Ovary (tissue), 9 donors: ENCODE results near the gene CRIM1. TPM values are rescaled to one million over a fixed set of nuclear protein-coding genes. Genes with fewer than 3 reads are reported as not detected.

ENCODE experiments used
- DNase-seq, 5 donors: peaks; one replicate each; pipeline ENCODE4 v3.0.0-alpha.2; 2019 to 2020
- H3K27ac ChIP-seq, 2 donors: fragments of 200-600 bp; one replicate each; pipeline versions ENCODE4 v1.5.1 to v1.8.0; 2019 to 2022
- H3K27me3 ChIP-seq: fragments of 200-600 bp; one replicate; pipeline ENCODE4 v1.8.0; 2022
- H3K36me3 ChIP-seq: fragments of 200-600 bp; sonication (generic); one replicate; pipeline ENCODE4 v1.5.1; 2019
- H3K4me1 ChIP-seq: one replicate; pipeline ENCODE4 v1.8.1; 2013; ENCODE audit warnings: mild to moderate bottlenecking, moderate library complexity; ENCODE audit not compliant: insufficient read depth
- H3K4me3 ChIP-seq: fragments of 200-600 bp; sonication (generic); one replicate; pipeline ENCODE4 v1.5.1; 2017
- H3K9me3 ChIP-seq, 2 donors: fragments of 200-600 bp in 1 of 2; sonication (generic) in 1 of 2; one replicate each; pipeline versions ENCODE4 v1.5.1 to v1.8.1; 2013 to 2019; ENCODE audit warnings: mild to moderate bottlenecking in 1 of 2, moderate library complexity in 1 of 2
- CTCF ChIP-seq, 3 donors: fragments of 450-650 bp in 2 of 3; fragments of 200-600 bp in 1 of 3; IDR thresholded peaks; one replicate each; pipeline versions ENCODE4 v1.5.1 to v1.8.0; 2016 to 2022; ENCODE audit warnings: antibody characterized with exemption in 3 of 3, mild to moderate bottlenecking in 1 of 3
- EP300 ChIP-seq: sonication (generic); formaldehyde crosslinking; IDR thresholded peaks from one replicate; pipeline ENCODE4 v1.6.1; 2017; ENCODE audit warnings: antibody characterized with exemption
- POLR2A ChIP-seq: fragments of 450-650 bp; IDR thresholded peaks from one replicate; pipeline ENCODE4 v1.6.1; 2017; ENCODE audit warnings: antibody characterized with exemption, mild to moderate bottlenecking, moderate library complexity
- WGBS, 3 donors: extraction: QIAGEN DNeasy Blood & Tissue Kit in 1 of 3; methylation state at CpG; one replicate each; pipeline versions ENCODE4 v1.1.5 to v1.1.7; 2013 to 2017; 5-methylcytosine and 5-hydroxymethylcytosine counted together
- intact Hi-C, 4 donors: fragments of 100-400 bp; cut with DNase I; formaldehyde crosslinking; loops; one replicate each; pipeline versions ENCODE4 v1.11.0 to v1.15.1; 2022 to 2023
- polyA plus RNA-seq, 2 donors: library from polyadenylated mRNA; stranded (reverse); fragments of 200-250 nt in 1 of 2; fragments of 350-450 nt in 1 of 2; fragmentation: Illumina TruSeq in 1 of 2; extraction: RNeasy Lipid Tissue Mini Kit (QIAGEN cat#74804) in 1 of 2; gene quantifications; one replicate each; pipeline ENCODE4 v1.2.3, GENCODE V29; 2013 to 2014
- total RNA-seq, 7 donors: library from RNA; depleted of rRNA in 2 of 7; stranded (reverse); fragments of >200 nt in 2 of 7; fragmentation: NEBNext Ultra II Directional in 3 of 7; extraction: Animal tissue kit (Norgen Biotek cat#: 25700) in 3 of 7; gene quantifications; one replicate each; pipeline versions ENCODE4 v1.1.0 to v1.2.4, GENCODE V29; 2016 to 2023
- donor health status: DM: no; HTN: no; CAD: no; lungs with moderate emphysema.
- donor health status: DM: no; HTN: no; CAD: no.
- donor health status: Bipolar disorder and iron deficiency.
- donor health status: DM: yes; HTN: yes; CAD: no.
- donor health status: DM: no; HTN: no; CAD: no.
- donor health status: DM: yes; HTN: yes; CAD: no.

Gene CRIM1
- total and polyA plus RNA-seq, 9 donors = 38.4 to 134 (median 65.0) TPM

- no peak for DNase-seq
- no peaks in the 10 kb centered on the region for H3K9me3 ChIP-seq
- TF ChIP-seq POLR2A = no peak
- no peak for TF ChIP-seq CTCF (IDR thresholded peaks at IDR 0.05)
- TF ChIP-seq EP300 = no peak
Observed at GRCh38 chr2:36337354-36337753, 18.2 kb upstream of the CRIM1 start.

GRCh38 chr2:36338124-36338826 is 17.3 kb upstream of the CRIM1 start:
- WGBS, 3 donors = 44 to 60% (median 47%) methylated on average over 3 of the region's 3 CpGs

More at GRCh38 chr2:36337354-36337753, 18.2 kb upstream of the CRIM1 start:
- no peak overlapping the region for H3K4me3 ChIP-seq
- H3K4me1 ChIP-seq = no peaks in the 10 kb centered on the region
- no peaks in the 10 kb centered on the region for H3K27me3 ChIP-seq
- no peak overlapping the region for H3K27ac ChIP-seq
- intact Hi-C loops = no loop called here
- no peaks in the 10 kb centered on the region for H3K36me3 ChIP-seq

GRCh38 chr2:36338827-36339145 is 16.8 kb upstream of the CRIM1 start:
- intact Hi-C loops = no loop called here
- Histone ChIP-seq H3K27ac (no peak overlapping the region), H3K27me3 (no peaks in the 10 kb centered on the region), H3K4me3 (no peak overlapping the region), H3K4me1 (no peaks in the 10 kb centered on the region), H3K9me3 (no peaks in the 10 kb centered on the region), H3K36me3 (no peaks in the 10 kb centered on the region)
- TF ChIP-seq POLR2A (no peak), CTCF (IDR thresholded peaks at IDR 0.05) (no peak), EP300 (no peak)
- DNase-seq = no peak
- 10 to 24% (median 15%) methylated on average over 1 of the region's 1 CpG for WGBS, 3 donors

More at GRCh38 chr2:36338124-36338826, 17.3 kb upstream of the CRIM1 start:
- H3K9me3 ChIP-seq = no peaks in the 10 kb centered on the region
- H3K27ac ChIP-seq = no peak overlapping the region
- no peaks in the 10 kb centered on the region for H3K36me3 ChIP-seq
- H3K27me3 ChIP-seq = no peaks in the 10 kb centered on the region
- TF ChIP-seq EP300 = no peak
- no peak for TF ChIP-seq CTCF (IDR thresholded peaks at IDR 0.05)
- no peak for TF ChIP-seq POLR2A
- DNase-seq = no peak
- intact Hi-C loops = no loop called here
- no peak overlapping the region for H3K4me3 ChIP-seq
- no peaks in the 10 kb centered on the region for H3K4me1 ChIP-seq

- Histone ChIP-seq H3K27me3 (no peaks in the 10 kb centered on the region), H3K36me3 (no peaks in the 10 kb centered on the region), H3K9me3 (no peaks in the 10 kb centered on the region), H3K4me3 (no peak overlapping the region), H3K27ac (no peak overlapping the region), H3K4me1 (no peaks in the 10 kb centered on the region)
- DNase-seq = no peak
- TF ChIP-seq EP300 (no peak), POLR2A (no peak), CTCF (IDR thresholded peaks at IDR 0.05) (no peak)
- WGBS, 3 donors = 62 to 69% (median 65%) methylated on average over 6 of the region's 6 CpGs
- intact Hi-C loops = no loop called here
Observed at GRCh38 chr2:36339607-36340218, 15.9 kb upstream of the CRIM1 start.
